ENCODE measurements around the gene GNAZ.

Gene GNAZ

DNA sequence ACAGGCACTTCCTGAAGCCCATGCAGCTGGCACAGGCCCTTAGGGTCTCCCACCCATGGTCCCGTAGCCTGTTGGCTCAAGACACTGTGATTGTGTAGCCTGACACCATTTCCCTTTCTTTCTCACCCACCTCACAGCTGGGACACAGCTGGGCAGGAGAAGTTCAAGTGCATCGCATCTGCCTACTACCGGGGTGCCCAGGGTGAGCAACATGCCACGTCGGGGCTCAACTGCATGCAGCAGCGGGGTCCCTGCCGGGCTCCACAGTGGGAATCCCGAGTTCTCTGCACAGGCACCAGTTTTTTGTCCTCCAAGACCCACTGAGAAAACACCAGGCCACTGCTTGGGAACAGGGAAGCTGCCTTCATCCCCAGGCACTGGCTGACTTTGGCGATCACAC lies 85.5 kb downstream of the GNAZ start:
- no peak for DNase-seq (ENCODE audit: low spot score)

GRCh38 chr22:23156286-23156685 lies 86.0 kb downstream of the GNAZ start:
- DNase-seq (ENCODE audit: low spot score), result no peak

DNA sequence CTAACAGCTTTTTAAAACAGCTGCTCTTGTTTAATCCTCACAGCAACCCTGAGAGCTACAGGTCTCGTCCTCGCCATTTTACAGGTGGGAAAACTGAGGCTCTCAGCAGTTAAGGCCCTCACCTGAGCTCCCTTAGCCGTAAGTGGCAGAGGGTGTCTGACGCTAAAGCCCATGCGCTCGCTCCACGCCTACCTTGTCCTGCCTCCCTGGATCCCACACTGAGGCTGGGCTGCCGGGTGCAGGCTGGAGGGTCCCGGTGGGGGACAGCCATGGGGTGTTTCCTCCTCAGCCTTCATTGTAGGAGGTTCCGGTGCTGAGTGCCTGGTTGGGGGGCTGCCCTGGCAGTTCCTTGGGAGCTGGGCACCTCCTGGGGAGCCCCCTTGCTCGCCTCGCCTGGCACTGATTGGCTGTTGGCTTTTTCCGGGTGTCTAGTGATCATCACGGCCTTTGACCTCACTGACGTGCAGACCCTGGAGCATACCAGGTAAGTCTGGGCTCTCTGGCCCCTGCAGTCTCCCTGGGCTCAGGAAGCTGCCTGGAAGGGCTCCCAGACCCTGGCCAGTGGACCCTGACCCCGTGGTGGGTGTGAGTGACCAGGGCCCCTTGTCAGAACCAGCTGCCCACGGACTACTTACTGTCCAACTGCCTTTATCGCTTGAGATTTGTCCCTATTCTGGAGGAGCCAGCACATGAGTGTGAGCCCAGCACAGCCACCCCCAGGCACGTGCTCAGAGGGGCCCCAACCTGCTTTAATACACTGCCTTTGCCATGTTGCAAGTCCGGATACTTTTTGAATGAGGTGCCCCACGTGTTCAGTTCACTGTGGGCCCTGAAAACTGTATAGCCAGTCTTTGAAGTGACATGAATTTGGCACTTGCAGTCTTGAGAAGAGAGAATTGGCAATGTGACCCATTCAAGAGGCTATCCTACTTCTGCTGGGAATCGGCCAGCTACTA lies 87.5 kb downstream of the GNAZ start:
- DNase-seq (ENCODE audit: low spot score), result no peak

DNA sequence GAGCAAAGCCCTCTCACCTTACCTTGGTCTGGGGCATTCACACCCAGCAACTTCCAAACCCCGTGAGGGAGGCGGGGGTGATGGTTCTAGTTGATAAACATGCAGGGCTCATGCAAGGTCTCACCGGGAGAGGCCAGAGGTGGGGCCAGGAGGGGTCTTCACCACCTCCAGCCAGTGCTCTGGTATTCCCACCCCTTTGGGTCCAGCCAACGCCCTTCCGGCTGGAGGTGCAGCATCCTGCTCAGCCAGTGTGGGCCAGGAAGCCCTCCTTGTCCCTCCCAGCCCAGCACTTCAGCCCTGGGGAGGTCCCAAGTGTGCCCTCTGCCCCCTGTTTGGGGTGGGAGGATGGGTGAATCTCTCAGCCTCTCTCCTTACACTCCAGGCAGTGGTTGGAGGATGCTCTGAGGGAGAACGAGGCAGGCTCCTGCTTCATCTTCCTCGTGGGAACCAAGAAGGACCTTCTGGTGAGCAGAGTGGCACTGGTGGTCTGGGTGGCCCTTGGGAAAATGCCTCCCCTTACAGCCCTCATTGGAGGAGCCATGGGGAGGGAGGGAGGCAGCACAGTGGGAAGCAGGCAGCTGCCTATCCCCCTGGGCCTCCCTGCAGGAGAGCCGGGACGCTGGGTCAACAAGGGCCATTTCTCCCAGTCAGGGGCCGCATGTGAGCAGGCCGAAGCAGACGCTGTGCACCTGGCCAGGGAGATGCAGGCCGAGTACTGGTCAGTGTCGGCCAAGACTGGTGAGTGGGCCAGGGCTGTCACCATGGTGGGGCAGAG lies 88.4 kb downstream of the GNAZ start:
- no peak for DNase-seq (ENCODE audit: low spot score)

DNA sequence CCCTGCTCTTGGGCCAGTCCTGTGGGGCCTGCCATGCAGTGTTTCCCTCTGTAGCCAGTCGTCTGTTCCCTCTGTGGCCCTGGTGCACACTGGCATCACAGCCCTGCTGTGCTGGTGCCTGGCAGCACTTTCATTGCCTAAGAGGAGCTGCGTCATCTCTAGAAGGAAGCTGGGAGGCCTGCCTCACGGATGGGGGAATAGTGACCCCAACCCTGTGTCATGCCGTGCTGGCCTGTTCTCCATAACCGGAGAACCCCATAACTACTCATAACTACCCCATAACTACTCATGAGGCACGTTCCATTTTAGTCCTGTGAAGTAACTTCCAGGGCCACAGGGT lies 88.9 kb downstream of the GNAZ start:
- DNase-seq (ENCODE audit: low spot score), result no peak

DNA sequence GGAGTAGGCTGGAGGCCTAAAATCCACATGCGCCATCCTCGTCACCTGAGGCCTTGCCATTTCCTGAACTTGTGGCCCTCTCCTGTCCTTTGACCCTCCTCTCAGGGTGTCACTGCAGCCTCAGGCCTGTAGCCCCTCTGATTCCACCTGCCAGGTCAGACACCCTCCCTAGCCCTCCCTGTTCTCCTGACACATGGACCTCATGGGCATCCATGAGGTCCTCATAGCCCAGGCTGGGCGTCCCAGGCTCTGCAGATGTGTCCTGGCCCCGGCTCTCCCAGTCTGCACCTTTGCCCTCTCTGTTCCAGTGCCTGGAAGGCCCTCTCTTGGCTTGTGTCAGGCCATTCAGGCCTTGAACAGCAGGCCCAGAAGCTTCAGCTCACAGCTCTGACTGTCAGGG lies 90.7 kb downstream of the GNAZ start:
- no peak for DNase-seq (ENCODE audit: low spot score)

GRCh38 chr22:23161574-23161973 lies 91.3 kb downstream of the GNAZ start:
- DNase-seq (ENCODE audit: low spot score), result no peak

DNA sequence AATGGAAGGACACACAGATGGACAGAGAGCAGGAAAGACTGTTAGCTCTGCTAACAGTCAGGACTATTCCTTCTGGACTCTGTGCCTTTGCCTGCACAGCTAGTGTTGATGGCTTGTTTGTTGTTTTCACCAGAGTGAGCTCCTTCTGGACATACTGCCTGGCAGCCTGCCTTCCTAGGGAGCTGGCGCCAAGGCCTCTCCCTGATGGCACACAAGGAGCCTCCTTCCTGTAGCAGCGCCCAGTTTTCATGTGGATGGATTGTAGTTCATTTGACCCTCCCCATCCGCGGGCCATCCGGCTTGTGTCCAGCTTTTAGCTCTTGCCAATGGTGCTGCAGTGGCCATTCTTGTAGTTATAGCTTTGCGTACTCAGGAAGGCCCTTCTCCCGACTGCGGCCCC lies 93.3 kb downstream of the GNAZ start:
- no peak for DNase-seq (ENCODE audit: low spot score)

GRCh38 chr22:23164091-23164490 lies 93.8 kb downstream of the GNAZ start:
- no peak for DNase-seq (ENCODE audit: low spot score)

GRCh38 chr22:23166042-23166831 lies 95.9 kb downstream of the GNAZ start:
- no peak for DNase-seq (ENCODE audit: low spot score)

DNA sequence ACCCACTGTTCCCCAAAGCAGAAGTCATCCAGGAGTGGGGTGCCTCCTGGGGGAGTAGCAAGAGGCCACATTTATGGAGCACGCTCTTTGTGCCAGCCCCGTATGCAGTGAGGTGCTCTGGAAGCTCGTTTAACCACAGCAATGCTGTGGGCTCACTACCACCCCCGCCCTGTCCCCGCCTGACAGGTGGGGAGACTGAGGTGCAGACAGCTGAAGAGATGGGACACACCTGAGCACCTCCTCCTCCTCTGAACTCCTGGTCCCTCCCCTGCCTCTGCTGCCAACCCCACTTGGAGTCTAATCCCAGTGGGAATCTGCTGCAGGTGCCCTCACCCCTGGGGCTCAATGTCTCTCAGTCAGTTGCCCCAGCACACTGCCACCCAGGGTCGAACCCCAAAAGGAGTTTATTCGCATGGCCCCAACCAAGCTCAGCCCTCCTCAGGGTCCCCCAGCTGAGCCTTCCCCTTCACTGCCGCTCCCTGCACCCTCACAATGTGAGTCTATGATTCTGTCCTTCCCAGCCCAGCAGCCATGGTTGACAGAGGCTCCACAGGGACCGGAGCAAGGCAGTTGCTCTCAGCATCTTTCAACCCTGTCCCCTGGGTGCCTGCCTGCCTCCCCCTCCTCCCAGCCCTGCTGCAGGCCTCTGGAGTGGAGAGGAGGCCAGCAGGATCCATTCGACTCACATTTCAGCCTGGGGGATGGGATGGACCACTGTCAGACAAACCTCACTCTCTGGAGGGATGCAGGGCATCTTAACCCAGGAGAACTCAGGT lies 96.7 kb downstream of the GNAZ start:
- DNase-seq (ENCODE audit: low spot score), result no peak

- no peak for DNase-seq (ENCODE audit: low spot score)
These were observed 98.2 kb downstream of the GNAZ start for GRCh38 chr22:23168391-23169042.

DNA sequence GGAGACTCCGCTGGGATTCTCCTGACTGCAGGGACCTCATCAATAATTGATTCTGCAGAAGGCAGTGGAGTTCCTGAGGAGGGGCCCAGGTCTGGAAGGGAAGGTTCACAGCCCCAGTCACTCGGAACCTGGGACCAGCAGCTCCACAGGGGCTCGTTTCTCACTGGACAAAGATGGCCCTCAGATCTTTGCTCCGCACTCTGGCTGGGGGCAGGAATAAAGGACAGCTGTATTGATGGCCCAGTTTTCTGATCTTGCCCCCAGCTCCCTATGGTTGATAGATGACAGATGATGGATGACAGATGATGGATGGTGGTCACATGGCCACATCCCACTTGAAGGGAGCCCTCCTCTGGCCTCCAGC lies 98.7 kb downstream of the GNAZ start:
- DNase-seq (ENCODE audit: low spot score), result no peak

Measured in kidney capillary endothelial cell (primary cell).